HG02588 (cell line): ENCODE data around the gene SLITRK4.

ENCODE experiments used
- ATAC-seq: cut with Tn5 transposase; IDR thresholded peaks from one replicate; pipeline ENCODE4 v1.9.1; 2021; ENCODE audit warnings: mild to moderate bottlenecking, moderate library complexity; ENCODE audit not compliant: unreplicated experiment

SLITRK4 gene

GRCh38 chrX:143635915-143636314 is at the start of gene SLITRK4:
Gene SLITRK4 (minus strand): TSS chrX:143636101. CDS start chrX:143631108, 4,993 bp downstream.
- no peak for ATAC-seq

GRCh38 chrX:143683486-143683885 is 47.6 kb upstream of the SLITRK4 start:
- no peak for ATAC-seq

- ATAC-seq: no peak
Measured at GRCh38 chrX:143674926-143675325, 39.0 kb upstream of the SLITRK4 start.

- ATAC-seq: no peak
Measured at GRCh38 chrX:143669395-143669794, 33.5 kb upstream of the SLITRK4 start.

- no peak for ATAC-seq
Measured at GRCh38 chrX:143664302-143664701, 28.4 kb upstream of the SLITRK4 start.

GRCh38 chrX:143663755-143664154 is 27.9 kb upstream of the SLITRK4 start:
- no peak for ATAC-seq

- ATAC-seq: no peak
Measured at GRCh38 chrX:143661286-143661685, 25.4 kb upstream of the SLITRK4 start.

GRCh38 chrX:143648705-143649104 is 12.8 kb upstream of the SLITRK4 start:
- no peak for ATAC-seq

GRCh38 chrX:143642426-143642825 is 6.5 kb upstream of the SLITRK4 start:
- ATAC-seq: no peak

- no peak for ATAC-seq
Measured at GRCh38 chrX:143636831-143637230, 930 bp upstream of the SLITRK4 start.

- ATAC-seq: no peak
Measured at GRCh38 chrX:143634663-143635455, 1.0 kb downstream of the SLITRK4 start.

GRCh38 chrX:143634309-143634662 is 1.6 kb downstream of the SLITRK4 start:
- no peak for ATAC-seq

GRCh38 chrX:143633461-143634308 is 2.2 kb downstream of the SLITRK4 start:
- no peak for ATAC-seq

- no peak for ATAC-seq
Measured at GRCh38 chrX:143632625-143633410, 3.1 kb downstream of the SLITRK4 start.

GRCh38 chrX:143623657-143624056 is 12.2 kb downstream of the SLITRK4 start:
- ATAC-seq: no peak

- no peak for ATAC-seq
Measured at GRCh38 chrX:143621276-143621675, 14.6 kb downstream of the SLITRK4 start.

- ATAC-seq: no peak
Measured at GRCh38 chrX:143615851-143616250, 20.1 kb downstream of the SLITRK4 start.

GRCh38 chrX:143601809-143602208 is 34.1 kb downstream of the SLITRK4 start:
- ATAC-seq: no peak

GRCh38 chrX:143581240-143581639 is 54.7 kb downstream of the SLITRK4 start:
- no peak for ATAC-seq

GRCh38 chrX:143580266-143580665 is 55.6 kb downstream of the SLITRK4 start:
- no peak for ATAC-seq
